ENCODE measurements around the gene TEX13A. TPM values are rescaled to one million over a fixed set of nuclear protein-coding genes. Genes with fewer than 3 reads are reported as not detected.

Gene TEX13A
- total and polyA plus RNA-seq, 5 donors from 2014 or later, result not detected

GRCh38 chrX:105179644-105180043, 40.9 kb downstream of the TEX13A start:
- DNase-seq, result no peak
- ATAC-seq (ENCODE audit: low read depth in 2 of 2), result no peak
- Mint-ChIP-seq H3K4me3 (no peak overlapping the region), H3K36me3 (no peaks in the 10 kb centered on the region), H3K27ac (no peak overlapping the region), H3K4me1 (no peaks in the 10 kb centered on the region), H3K9me3 (peaks cover 0 to 5% (median 0%) of the 10 kb centered on the region in 7 donors), H3K27me3 (no peaks in the 10 kb centered on the region)
- Histone ChIP-seq H3K27me3 (ENCODE audit: control insufficient read depth, insufficient read depth, low read length) (no peaks in the 10 kb centered on the region), H3K36me3 (ENCODE audit: control insufficient read depth, insufficient read depth, low read length) (no peaks in the 10 kb centered on the region), H3K27ac (ENCODE audit: insufficient read depth, low read length, poor library complexity, severe bottlenecking) (no peak overlapping the region), H3K9me3 (ENCODE audit: control insufficient read depth in 2 of 2, low read length in 2 of 2) (no peaks in the 10 kb centered on the region), H3K4me1 (ENCODE audit: control insufficient read depth, insufficient read depth, low read length, poor library complexity, severe bottlenecking) (no peaks in the 10 kb centered on the region), H3K4me3 (ENCODE audit: low read depth, low read length) (no peak overlapping the region)

GRCh38 chrX:105173071-105173470, 47.4 kb downstream of the TEX13A start:
- Mint-ChIP-seq H3K4me1 (no peaks in the 10 kb centered on the region), H3K4me3 (no peak overlapping the region), H3K27ac (no peak overlapping the region), H3K36me3 (no peaks in the 10 kb centered on the region), H3K27me3 (no peaks in the 10 kb centered on the region), H3K9me3 (peaks cover 0 to 3% (median 0%) of the 10 kb centered on the region in 7 donors)
- DNase-seq (no peak), ATAC-seq (ENCODE audit: low read depth in 2 of 2) (no peak)
- Histone ChIP-seq H3K27me3 (ENCODE audit: control insufficient read depth, insufficient read depth, low read length) (no peaks in the 10 kb centered on the region), H3K4me3 (ENCODE audit: low read depth, low read length) (no peak overlapping the region), H3K27ac (ENCODE audit: insufficient read depth, low read length, poor library complexity, severe bottlenecking) (no peak overlapping the region), H3K4me1 (ENCODE audit: control insufficient read depth, insufficient read depth, low read length, poor library complexity, severe bottlenecking) (no peaks in the 10 kb centered on the region), H3K9me3 (ENCODE audit: control insufficient read depth in 2 of 2, low read length in 2 of 2) (no peaks in the 10 kb centered on the region), H3K36me3 (ENCODE audit: control insufficient read depth, insufficient read depth, low read length) (no peaks in the 10 kb centered on the region)
